ENCODE results near the gene TMEM179B.

DNA sequence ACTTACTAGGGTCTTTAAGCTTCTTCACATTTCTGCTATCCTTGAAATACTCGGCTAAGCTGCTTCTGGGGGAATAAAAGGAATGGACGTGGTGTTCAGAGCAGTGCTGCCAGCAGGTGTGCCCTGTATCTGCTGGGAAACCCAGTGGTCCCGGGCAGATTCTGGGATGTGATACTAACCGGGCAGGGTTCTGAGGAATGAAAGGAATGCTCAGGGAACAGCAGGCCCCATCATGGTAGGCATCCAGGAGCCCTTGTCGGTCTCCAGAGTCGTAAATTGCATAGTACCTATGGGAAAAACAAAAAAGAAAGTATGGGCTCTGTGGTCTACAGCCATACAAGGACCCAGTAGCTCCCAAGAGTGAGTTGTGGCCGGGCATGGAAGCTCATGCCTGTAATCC lies 9.1 kb downstream of the TMEM179B start:
- TF ChIP-seq CTCF (IDR thresholded peaks at IDR 0.05) = no peak
- TF ChIP-seq POLR2A (IDR thresholded peaks at IDR 0.05) = no peak

Data from stomach (tissue), 4 donors.